GM23338 (cell line): ENCODE measurements around the gene SLC24A1. TPM values are rescaled to one million over a fixed set of nuclear protein-coding genes. Genes with fewer than 3 reads are reported as not detected.

Experiments
- ATAC-seq: fragments of 200-7000 bp; cut with Tn5 transposase; 3 replicates; pipeline ENCODE4 v1.9.1; 2020
- DNase-seq: peaks from one replicate; pipeline ENCODE4 v3.0.0-alpha.2; 2015; ENCODE audit warnings: low spot score
- H2AFZ ChIP-seq: fragments of 200-600 bp; sonication (generic); 2 replicates; pipeline ENCODE4 v1.8.0; 2016; ENCODE audit warnings: antibody characterized with exemption, mild to moderate bottlenecking, moderate library complexity
- H3F3A ChIP-seq: fragments of 200-600 bp; sonication (generic); replicated peaks from 2 replicates; pipeline ENCODE4 v1.8.0; 2017; ENCODE audit warnings: antibody characterized with exemption, mixed run types, low read depth
- H3K27ac ChIP-seq: fragments of 200-600 bp; sonication (generic); 2 replicates; pipeline ENCODE4 v1.6.1; 2016; ENCODE audit warnings: low read depth
- H3K27me3 ChIP-seq: fragments of 200-600 bp; sonication (generic); 2 replicates; pipeline ENCODE4 v1.8.0; 2016; ENCODE audit warnings: mild to moderate bottlenecking, mixed run types, moderate library complexity; ENCODE audit not compliant: insufficient read depth
- H3K36me3 ChIP-seq: fragments of 200-600 bp; sonication (generic); 2 replicates; pipeline ENCODE4 v1.8.0; 2016; ENCODE audit warnings: mild to moderate bottlenecking; ENCODE audit not compliant: insufficient read depth
- H3K4me1 ChIP-seq: fragments of 200-600 bp; sonication (generic); 2 replicates; pipeline ENCODE4 v1.8.0; 2016; ENCODE audit warnings: mild to moderate bottlenecking, moderate library complexity; ENCODE audit not compliant: insufficient read depth
- H3K4me2 ChIP-seq: fragments of 200-600 bp; sonication (generic); 2 replicates; pipeline ENCODE4 v1.7.1; 2017; ENCODE audit warnings: mixed run types
- H3K4me3 ChIP-seq: fragments of 200-600 bp; sonication (generic); 2 replicates; pipeline ENCODE4 v1.6.1; 2016; ENCODE audit warnings: mixed run types
- H3K79me2 ChIP-seq: fragments of 200-600 bp; sonication (generic); replicated peaks from 2 replicates; pipeline ENCODE4 v1.8.0; 2017; ENCODE audit warnings: mild to moderate bottlenecking; ENCODE audit not compliant: insufficient read depth
- H3K9me2 ChIP-seq: fragments of 200-600 bp; sonication (generic); 2 replicates; pipeline ENCODE4 v1.8.0; 2017; ENCODE audit not compliant: insufficient read depth
- H4K20me1 ChIP-seq: fragments of 200-600 bp; sonication (generic); replicated peaks from 2 replicates; pipeline ENCODE4 v1.8.0; 2017; ENCODE audit warnings: mild to moderate bottlenecking; ENCODE audit not compliant: insufficient read depth
- H3K27ac Mint-ChIP-seq: 2 replicates; pipeline ENCODE4 v1.8.0; 2020; ENCODE audit warnings: inconsistent platforms, mild to moderate bottlenecking, moderate library complexity, mixed read lengths
- H3K27me3 Mint-ChIP-seq: 3 replicates; pipeline ENCODE4 v1.8.0; 2022; ENCODE audit warnings: low read depth, mild to moderate bottlenecking, moderate library complexity, mixed read lengths, inconsistent platforms; ENCODE audit not compliant: insufficient read depth, poor library complexity
- H3K36me3 Mint-ChIP-seq: 3 replicates; pipeline ENCODE4 v1.8.0; 2021; ENCODE audit warnings: low read depth, mild to moderate bottlenecking, inconsistent platforms, moderate library complexity, mixed read lengths
- H3K4me1 Mint-ChIP-seq: 3 replicates; pipeline ENCODE4 v1.8.0; 2020; ENCODE audit warnings: mild to moderate bottlenecking, inconsistent platforms, mixed read lengths
- H3K4me3 Mint-ChIP-seq: 3 replicates; pipeline ENCODE4 v1.8.0; 2021; ENCODE audit warnings: moderate library complexity, mild to moderate bottlenecking, inconsistent platforms, mixed read lengths
- H3K9me3 Mint-ChIP-seq: 3 replicates; pipeline ENCODE4 v1.8.0; 2020; ENCODE audit warnings: moderate library complexity, mild to moderate bottlenecking, inconsistent platforms, mixed read lengths
- CREB1 ChIP-seq: fragments of 250-450 bp; sonication (Bioruptor Pico); IDR thresholded peaks from 2 replicates; pipeline ENCODE4 v1.5.0; 2020; ENCODE audit warnings: low read depth, mild to moderate bottlenecking, moderate library complexity
- CTCF ChIP-seq, 2 experiments: fragments of 200-600 bp in 1 of 2; sonication (generic) in 1 of 2; conservative IDR thresholded peaks; 2 replicates each; pipeline versions ENCODE4 v1.5.1 to v1.6.1; 2016 to 2017; ENCODE audit warnings: antibody characterized with exemption in 2 of 2, low read depth in 2 of 2, mild to moderate bottlenecking in 2 of 2, moderate library complexity in 1 of 2
- ETS1 ChIP-seq: IDR thresholded peaks from 2 replicates; pipeline ENCODE4 v1.6.1; 2016; ENCODE audit warnings: antibody characterized with exemption
- EZH2 ChIP-seq: fragments of 200-600 bp; sonication (generic); IDR thresholded peaks from one replicate; pipeline ENCODE4 v1.8.0; 2017; ENCODE audit warnings: antibody characterized with exemption, mild to moderate bottlenecking, low read depth; ENCODE audit not compliant: unreplicated experiment
- EZH2phosphoT487 ChIP-seq: fragments of 200-600 bp; sonication (generic); IDR thresholded peaks from one replicate; pipeline ENCODE4 v1.8.1; 2018; ENCODE audit warnings: antibody characterized with exemption; ENCODE audit not compliant: unreplicated experiment
- JUNB ChIP-seq: IDR thresholded peaks from one replicate; pipeline ENCODE4 v1.6.1; 2016; ENCODE audit warnings: antibody characterized with exemption; ENCODE audit not compliant: unreplicated experiment
- NANOG ChIP-seq: IDR thresholded peaks from 2 replicates; pipeline ENCODE4 v1.6.1; 2016; ENCODE audit warnings: antibody characterized with exemption, borderline replicate concordance
- POLR2AphosphoS5 ChIP-seq: IDR thresholded peaks from 2 replicates; pipeline ENCODE4 v1.6.1; 2016; ENCODE audit warnings: antibody characterized with exemption, low read depth
- REST ChIP-seq: IDR thresholded peaks from one replicate; pipeline ENCODE4 v1.6.1; 2018; ENCODE audit warnings: antibody characterized with exemption; ENCODE audit not compliant: unreplicated experiment
- STAT1 ChIP-seq: IDR thresholded peaks from one replicate; pipeline ENCODE4 v1.6.1; 2016; ENCODE audit warnings: antibody characterized with exemption; ENCODE audit not compliant: unreplicated experiment
- ZNF114 ChIP-seq: fragments of 250-450 bp; sonication (Bioruptor Pico); IDR thresholded peaks from 2 replicates; pipeline ENCODE4 v1.5.0; 2020; ENCODE audit warnings: mild to moderate bottlenecking, moderate library complexity
- ZNF331 ChIP-seq: fragments of 250-450 bp; sonication (Bioruptor Pico); IDR thresholded peaks from 2 replicates; pipeline ENCODE4 v1.5.0; 2020; ENCODE audit warnings: low read depth, mild to moderate bottlenecking, moderate library complexity
- ZNF462 ChIP-seq: fragments of 250-450 bp; sonication (Bioruptor Pico); IDR thresholded peaks from 2 replicates; pipeline ENCODE4 v1.5.0; 2020; ENCODE audit warnings: mild to moderate bottlenecking, moderate library complexity
- polyA plus RNA-seq: library from polyadenylated mRNA; unstranded; fragments of >200 nt; fragmentation: Nextera tagmentation; extraction: Ambion mirVana; gene quantifications from 2 replicates; pipeline ENCODE4 v1.2.1, GENCODE V29; 2016
- total RNA-seq: library from RNA; depleted of rRNA; stranded (reverse); fragments of >200 nt; shearing (Covaris generic); gene quantifications from 2 replicates; pipeline ENCODE4 v1.2.3, GENCODE V29; 2014

Gene SLC24A1
- total and polyA plus RNA-seq, 2 experiments from 2014 or later, result 1.6 to 4.5 TPM

GRCh38 chr15:65644282-65644681 lies 22.5 kb downstream of the SLC24A1 start:
- H3K4me1 ChIP-seq, result peaks cover 4% of the 10 kb centered on the region; the same call in 1 of the 2 replicates
- H4K20me1 ChIP-seq, result no peaks in the 10 kb centered on the region
- no peaks in the 10 kb centered on the region for H3K27me3 ChIP-seq
- Mint-ChIP-seq H3K27ac (no peak overlapping the region), H3K4me3 (no peak overlapping the region), H3K4me1 (peaks cover 6% of the 10 kb centered on the region), H3K9me3 (no peaks in the 10 kb centered on the region; the same call in 2 of the 3 replicates), H3K27me3 (peaks cover 3% of the 10 kb centered on the region), H3K36me3 (no peaks in the 10 kb centered on the region)
- no peak overlapping the region for H3K4me3 ChIP-seq
- no peaks in the 10 kb centered on the region for H3K9me2 ChIP-seq
- no peak overlapping the region for H3K4me2 ChIP-seq
- DNase-seq (no peak), ATAC-seq (no peak)
- no peak for TF ChIP-seq CREB1 (CRISPR knock-in tag)
- TF ChIP-seq ETS1, result no peak
- no peak for TF ChIP-seq ZNF114
- no peak for TF ChIP-seq ZNF331 (CRISPR knock-in tag)
- TF ChIP-seq STAT1, result no peak
- TF ChIP-seq NANOG, result no peak
- TF ChIP-seq POLR2AphosphoS5, result no peak
- no peak for TF ChIP-seq EZH2phosphoT487
- no peak for TF ChIP-seq REST
- no peak for TF ChIP-seq ZNF462
- TF ChIP-seq JUNB, result no peak
- no peak for TF ChIP-seq EZH2
- TF ChIP-seq CTCF (conservative IDR thresholded peaks at IDR 0.05; ENCODE audit: low read depth in 2 of 2), result no peak
- no peak overlapping the region for H3K27ac ChIP-seq
- H3K36me3 ChIP-seq, result no peaks in the 10 kb centered on the region
- H3F3A ChIP-seq, result no peaks in the 10 kb centered on the region
- H2AFZ ChIP-seq, result no peak overlapping the region
- H3K79me2 ChIP-seq, result no peaks in the 10 kb centered on the region
